NCI-H748 (cell line): ENCODE results near the gene TENM4.
A peak's percentile ranks its signal among the peaks of the same experiment; 100 is the strongest.
"Not testable (repeated sequence)": the region's sequence is repeated elsewhere in the genome, so short reads cannot be mapped to it uniquely, and the experiment has no call there.

Source experiments
- DNase-seq: peaks from one replicate; lab custom pipeline; 2025; ENCODE audit not compliant: unreplicated experiment; lab: John Stamatoyannopoulos, UW

The TENM4 gene

DNA sequence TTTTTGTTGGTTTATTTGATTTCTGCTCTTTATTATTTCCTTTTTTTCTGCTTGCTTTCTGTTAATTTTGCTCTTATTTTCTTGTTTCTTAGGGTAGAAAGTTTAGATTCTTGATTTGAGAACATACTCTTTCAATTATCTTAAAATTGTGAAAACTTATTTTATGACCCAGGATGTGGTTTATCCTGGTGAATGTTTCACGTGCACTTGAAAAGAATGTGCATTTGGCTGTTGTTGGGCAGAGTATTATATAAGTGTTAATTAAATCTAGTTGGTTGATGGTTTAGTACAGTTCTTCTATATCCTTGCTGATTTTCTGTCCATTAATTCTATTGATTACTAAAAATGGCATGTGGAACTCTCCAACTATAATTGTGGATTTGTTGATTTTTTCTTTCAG lies 799.3 kb downstream of the TENM4 start:
- no peak for DNase-seq

DNA sequence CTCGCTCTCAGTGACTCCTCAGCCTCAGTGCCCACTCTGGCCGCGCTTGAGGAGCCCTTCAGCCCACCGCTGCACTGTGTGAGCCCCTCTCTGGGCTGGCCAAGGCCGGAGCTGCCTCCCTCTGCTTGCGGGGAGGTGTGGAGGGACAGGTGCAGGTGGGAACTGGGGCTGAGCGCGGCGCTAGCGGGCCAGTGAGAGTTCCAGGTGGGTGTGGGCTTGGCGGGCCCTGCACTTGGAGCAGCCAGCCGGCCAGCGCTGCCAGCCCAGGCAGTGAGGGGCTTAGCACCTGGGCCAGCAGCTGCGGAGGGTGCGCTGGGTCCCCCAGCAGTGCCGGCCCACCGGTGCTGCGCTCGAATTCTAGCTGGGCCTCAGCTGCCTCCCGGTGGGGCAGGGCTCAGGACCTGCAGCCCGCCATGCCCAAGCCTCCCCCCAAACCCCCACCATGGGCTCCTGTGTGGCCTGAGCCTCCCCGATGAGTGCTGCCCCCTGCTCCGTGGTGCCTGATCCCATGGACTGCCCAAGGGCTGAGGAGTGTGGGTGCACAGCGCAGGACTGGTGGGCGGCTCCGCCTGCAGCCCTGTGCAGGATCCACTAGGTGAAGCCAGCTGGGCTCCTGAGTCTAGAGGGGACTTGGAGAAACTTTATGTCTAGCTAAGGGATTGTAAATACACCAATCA lies 802.0 kb downstream of the TENM4 start:
- no peak for DNase-seq

DNA sequence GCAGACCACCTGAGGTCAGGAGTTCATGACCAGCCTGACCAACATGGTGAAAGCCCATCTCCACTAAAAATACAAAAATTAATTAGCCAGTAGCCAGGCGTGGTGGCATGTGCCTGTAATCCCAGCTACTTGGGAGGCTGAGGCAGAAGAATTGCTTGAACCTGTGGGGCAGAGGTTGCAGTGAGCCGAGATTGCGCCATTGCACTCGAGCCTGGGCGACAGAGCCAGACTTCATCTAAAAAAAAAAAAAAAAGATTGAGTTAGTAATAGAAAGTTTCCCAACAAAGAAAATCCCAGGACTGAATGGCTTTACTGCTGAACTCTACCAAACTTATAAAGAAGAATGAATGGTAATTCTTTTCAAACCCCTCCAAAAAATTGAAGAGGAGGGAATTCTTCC lies 803.3 kb downstream of the TENM4 start:
- not testable (repeated sequence) for DNase-seq

DNA sequence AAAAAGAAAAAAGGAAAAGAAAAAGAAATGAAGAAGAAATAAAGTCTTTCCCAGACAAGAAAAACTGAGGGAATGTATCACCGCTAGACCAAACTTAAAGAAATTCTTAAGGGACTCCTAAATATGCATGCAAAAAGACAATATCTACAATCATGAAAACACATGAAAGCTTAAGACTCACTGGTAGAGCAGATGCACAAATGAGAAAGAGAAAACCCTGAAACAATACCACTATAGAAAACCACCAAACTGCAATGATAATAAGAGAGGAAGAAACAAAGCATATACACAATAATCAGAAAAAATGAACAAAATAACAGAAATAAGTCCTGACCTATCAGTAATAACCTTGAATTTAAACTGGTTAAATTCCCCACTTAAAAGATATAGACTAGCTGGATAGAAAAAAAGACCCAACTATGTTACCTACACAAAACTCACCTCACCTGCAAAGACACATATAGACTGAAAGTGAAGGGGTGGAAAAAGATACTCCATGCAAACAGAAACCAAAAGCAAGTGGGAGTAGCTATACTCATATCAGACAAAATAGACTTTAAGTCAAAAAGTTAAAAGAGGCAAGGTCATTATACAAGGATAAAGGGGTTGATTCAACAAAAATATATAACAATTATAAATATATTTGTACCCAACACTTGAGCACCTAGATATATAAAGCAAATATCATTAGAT lies 804.9 kb downstream of the TENM4 start:
- no peak for DNase-seq

DNA sequence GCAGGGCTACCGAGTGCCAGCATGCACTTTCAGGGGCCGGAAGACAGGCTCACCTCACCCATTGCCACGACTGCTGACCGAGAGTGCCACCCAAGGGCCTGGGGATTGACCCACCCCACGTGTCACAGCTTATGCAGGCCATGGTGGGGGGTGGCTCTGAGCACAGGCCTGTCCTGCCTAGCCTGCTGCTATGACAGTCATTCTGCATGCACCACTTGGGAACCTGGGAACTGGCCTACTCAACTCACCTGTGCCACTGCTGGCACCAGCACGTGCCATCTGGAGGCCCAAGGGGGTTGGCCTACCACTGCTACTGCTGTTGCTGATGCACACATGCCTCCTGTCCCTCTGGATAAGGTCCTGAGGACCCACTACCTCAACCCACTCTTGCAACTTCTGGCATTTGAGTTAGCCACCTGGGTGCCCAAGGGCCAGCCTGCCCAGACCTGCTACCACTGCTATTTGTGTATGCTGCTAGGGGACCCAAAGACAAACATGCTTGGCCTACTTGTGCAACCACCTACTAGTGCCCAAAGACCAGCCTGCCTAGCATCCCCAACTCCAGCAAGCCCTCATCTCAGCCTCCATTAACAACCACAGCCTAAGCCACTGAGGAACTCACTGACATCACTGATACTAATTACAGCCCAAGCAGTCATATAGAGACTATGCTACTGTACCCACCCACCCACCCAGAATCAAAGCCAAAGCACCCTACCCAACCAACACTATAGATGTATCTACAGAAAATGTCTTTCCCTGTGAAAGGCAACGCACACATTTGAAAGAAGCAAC lies 807.1 kb downstream of the TENM4 start:
- DNase-seq = no peak

DNA sequence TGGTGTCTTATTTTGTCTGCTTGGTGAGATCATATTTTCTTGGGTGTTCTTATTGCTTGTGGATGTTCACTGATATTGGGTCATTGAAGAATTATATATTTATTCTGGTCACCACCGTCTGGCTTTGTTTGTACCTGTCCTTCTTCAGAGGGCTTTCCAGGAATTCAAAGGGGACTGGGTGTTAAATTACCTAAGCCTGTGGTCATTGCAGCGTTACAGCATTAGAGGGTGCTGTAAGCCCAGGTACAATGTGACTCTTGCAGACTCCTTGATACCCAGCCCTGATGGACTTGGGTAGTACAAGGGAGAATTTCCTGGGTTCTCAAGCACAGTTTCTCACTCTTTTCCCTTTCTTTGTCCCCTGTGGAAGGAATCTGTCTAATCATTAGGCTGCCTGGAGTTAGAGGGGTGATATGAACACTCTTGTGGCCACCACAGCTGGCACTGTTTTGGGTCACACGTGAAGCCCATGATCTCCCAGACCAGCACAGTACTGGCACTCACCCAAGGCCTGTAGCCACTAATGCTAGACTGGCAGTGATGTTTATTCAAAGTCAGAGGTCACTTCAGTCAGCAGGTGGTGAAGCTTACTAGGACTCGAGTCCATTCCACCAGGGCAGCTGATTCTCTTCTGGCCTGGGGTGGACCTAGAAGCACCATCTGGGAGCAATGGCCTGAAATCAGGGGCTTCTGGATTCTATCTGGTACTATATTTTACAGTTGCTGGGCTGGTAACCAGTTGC lies 810.1 kb downstream of the TENM4 start:
- peak; percentile 3 for DNase-seq

DNA sequence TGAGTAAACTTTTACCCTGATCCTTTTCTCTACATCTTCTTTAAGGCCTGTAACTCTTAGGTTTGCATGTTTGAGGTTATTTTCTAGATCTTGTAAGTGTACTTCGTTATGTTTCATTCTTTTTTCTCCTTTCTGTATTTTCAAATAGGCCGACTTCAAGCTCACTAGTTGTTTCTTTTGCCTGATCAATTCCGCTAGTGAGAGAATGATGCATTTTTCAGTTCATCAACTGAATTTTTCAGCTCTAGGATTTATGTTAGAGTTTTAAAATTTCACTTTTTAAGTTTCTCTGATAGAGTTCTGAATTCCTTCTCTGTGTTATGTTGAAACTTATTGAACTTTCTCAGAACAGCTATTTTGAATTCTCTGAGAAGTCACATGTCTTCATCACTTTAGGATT lies 810.7 kb downstream of the TENM4 start:
- DNase-seq = no peak

DNA sequence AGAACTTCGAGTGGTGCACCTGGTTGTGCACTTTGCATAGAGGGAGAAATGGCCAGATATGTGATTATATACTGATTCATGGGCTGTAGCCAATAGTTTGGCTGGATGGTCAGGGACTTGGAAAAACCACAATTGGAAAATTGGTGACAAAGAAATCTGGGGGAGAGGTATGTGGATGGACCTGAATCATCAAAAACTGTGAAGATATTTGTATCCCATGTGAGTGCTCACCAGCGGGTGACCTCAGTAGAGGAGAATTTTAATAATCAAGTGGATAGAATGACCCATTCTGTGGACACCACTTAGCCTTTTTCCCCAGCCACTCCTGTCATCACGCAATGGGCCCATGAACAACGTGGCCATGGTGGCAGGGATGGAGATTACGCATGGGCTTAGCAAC lies 818.2 kb downstream of the TENM4 start:
- no peak for DNase-seq

DNA sequence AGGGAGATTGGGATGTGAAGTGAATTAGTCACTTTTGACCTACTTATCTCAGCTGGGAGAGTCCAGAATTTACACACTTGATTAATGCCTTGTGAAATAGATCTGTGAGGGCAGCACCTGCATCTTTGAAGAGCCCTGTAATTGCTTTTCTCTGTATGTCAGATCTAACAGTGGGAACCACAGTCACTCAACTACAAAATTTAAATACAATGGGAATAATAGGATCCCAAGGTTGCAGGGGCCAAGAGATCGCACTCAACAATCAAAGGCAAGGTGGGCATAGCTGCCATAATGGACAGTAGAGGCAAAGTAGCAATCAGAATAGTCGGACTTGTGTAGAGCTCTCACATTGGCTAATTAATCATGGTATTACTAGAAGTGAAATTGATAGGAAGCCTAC lies 820.7 kb downstream of the TENM4 start:
- no peak for DNase-seq

DNA sequence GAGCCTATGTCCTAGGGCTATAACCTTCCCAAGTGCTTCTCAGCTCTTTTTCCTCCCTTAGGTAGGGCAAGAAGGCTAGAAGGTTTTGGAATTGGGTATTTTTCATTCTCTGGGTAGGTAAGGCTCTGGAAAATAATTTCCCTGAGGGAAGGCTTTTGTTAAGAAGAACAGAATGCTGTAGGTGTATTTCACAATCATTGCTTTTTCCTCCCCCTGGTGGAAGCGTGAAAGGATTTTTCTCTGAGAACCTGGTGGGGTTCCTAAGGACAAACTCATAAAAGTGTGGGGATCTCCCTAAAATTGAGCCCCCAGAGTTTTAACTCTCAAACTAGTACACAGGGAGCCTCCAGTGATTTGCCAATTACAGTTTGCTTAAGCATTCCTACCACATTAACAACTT lies 825.1 kb downstream of the TENM4 start:
- no peak for DNase-seq

DNA sequence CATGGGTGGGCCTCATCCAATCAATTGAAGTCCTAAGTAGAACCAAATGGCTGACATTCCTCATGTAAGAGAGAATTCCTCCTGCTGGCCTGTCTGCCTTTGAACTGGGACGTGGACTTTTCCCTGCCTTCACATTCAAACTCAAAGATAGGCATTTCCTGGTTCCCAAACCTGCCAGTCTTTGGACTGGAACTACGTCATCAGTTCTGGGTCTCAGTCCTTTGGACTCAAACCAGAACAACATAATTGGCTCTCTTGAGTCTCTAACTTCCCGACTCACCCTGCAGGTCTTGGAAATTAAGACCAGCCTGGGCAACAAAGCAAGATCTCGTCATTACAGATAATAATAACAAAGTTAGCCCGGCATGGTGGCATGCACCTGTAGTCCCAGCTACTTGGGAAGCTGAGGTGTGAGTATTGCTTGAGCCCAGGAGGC lies 827.4 kb downstream of the TENM4 start:
- no peak for DNase-seq

DNA sequence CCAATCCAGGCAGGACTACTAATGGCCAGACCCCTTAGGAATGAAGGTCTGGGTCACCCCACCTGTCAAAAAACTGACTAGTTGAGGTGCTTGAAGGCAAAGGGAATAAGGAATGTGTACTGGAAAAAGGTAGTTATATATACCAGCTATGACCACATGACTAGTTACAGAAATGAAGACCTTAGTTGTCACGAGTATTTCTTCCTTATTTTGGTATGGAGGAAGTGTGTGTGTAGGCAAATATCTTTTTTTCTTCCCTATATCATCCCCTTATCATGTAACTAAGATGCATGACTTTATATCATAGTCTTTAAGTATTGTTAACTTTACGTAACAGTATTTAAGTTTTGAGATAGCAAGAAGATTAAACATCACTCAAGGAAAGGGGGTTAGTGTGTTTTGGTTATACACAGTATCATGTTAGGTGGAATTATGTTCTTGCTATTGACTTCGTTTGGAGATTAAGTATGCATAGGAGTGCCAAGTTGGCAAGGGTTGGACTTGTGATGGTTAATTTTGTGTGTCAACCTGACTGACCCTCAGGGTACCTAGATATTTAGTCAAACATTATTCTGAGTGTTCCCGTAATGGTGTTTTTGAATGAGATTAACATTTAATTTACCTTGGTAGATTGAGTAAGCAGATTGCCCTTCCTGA lies 828.0 kb downstream of the TENM4 start:
- DNase-seq = no peak

DNA sequence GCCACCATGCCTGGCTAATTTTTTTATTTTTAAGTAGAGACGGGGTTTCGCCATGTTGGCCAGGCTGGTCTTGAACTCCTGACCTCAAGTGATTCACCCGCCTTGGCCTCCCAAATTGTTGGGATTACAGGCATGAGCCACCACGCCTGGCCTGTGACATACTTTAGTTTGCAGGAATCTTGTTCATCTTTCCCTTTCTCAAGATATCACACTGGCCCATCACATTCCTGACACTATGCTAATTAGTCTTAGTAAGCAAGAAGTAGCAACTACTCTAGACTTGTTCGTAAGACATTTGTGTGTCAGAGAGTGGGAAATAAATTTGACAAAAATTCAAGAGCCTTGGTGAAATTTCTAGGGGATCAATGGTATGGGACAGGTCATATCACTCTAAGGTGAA lies 831.5 kb downstream of the TENM4 start:
- DNase-seq = not testable (repeated sequence)

DNA sequence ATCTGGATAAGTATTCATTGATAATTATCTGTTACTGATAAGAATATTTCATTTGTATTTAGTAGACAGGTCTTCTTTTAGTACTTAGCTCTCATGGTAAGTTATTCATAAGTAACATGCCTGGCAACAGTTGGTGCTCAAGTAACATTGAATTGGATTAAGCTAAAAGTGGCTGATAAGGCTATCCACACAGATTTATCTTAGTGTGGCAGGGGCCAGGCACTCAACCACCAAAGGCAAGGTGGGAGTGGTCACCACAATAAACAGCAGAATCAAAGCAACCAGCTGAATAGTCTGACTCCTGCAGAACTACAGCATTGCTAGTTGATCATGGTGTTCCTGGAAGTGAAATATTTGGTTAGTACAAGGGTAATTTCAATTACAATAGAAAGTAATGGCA lies 833.1 kb downstream of the TENM4 start:
- DNase-seq = no peak

DNA sequence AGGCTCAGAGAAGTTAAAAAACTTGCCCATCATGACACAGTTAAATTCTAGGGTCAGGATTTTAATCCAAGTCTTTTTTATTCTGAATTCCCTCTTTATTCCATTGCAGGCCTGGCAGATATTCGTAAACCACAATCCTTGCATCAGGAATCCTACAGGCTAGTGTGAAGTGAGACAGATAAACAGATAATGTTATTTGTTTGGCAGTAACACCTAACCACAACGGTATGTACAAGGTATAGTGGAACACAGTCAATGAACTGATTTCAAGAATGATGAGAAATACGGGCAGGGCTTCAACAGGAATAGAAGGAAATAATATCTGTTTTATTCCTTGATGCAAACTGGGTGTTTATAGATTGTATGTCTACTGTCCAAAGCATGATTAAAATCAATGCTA lies 834.2 kb downstream of the TENM4 start:
- no peak for DNase-seq

DNA sequence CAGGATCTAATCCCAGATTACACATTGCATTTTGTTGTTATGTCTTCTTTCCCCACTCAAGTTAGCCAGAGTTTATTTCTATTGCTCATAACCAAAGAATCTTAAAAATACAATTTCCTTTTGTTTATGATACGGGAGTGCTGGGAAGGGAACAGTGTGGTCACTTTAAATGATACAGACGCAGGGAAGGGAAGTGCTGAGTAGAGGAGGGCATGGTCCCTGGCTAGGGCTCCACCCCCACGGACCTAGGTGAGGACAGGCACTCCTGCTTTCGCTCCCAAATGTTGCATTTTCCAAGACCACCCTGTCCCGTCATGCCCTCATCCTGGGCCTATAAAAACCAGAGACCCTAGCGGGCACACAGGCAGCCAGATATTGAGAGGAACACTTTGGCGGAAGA lies 835.5 kb downstream of the TENM4 start:
- no peak for DNase-seq

DNA sequence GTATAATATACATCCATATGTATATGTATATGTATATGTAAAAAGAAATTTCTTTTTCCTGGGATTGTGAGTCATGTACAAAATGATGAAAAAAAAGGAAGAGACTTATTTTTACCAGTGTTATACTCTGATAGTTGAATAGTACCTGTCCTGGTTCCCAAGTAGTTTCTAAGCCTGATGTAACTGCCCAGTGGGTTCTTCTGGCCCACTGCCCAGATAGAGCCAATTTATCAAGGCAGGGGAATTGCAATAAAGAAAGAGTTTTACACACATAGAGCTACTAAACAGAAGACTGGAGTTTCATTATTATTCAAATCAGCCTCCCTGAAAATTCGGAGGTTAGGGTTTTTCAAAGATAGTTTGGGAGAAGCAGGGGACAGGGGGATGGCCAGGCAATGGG lies 837.0 kb downstream of the TENM4 start:
- no peak for DNase-seq
